ENCODE results near the gene STIMATE. TPM values are rescaled to one million over a fixed set of nuclear protein-coding genes. Genes with fewer than 3 reads are reported as not detected.

Gene STIMATE
- total and polyA plus RNA-seq, 9 of the 15 experiments (the other 6 are each of a cell fraction or from before 2014, with no cell fraction given) = 0.14 to 7.7 (median 4.9) TPM

- TF ChIP-seq ZNF398 (CRISPR knock-in tag; IDR thresholded peaks at IDR 0.05) (no peak), GTF2A2 (tag; IDR thresholded peaks at IDR 0.05) (no peak), ZNF655 (CRISPR knock-in tag; IDR thresholded peaks at IDR 0.05) (no peak), ZNF239 (CRISPR knock-in tag; IDR thresholded peaks at IDR 0.05) (no peak), E4F1 (CRISPR knock-in tag; IDR thresholded peaks at IDR 0.05; ENCODE audit: borderline replicate concordance) (no peak), TAF15 (IDR thresholded peaks at IDR 0.05; ENCODE audit: low read depth, low read length) (no peak)
Measured at GRCh38 chr3:52907497-52907896, 10.1 kb upstream of the STIMATE start (continued).

Data from K562 (cell line).